Caco-2 (cell line): Measurements from ENCODE around the gene SIRPB2. TPM values are rescaled to one million over a fixed set of nuclear protein-coding genes. Genes with fewer than 3 reads are reported as not detected.

Experiments used
- BruUV-seq: library from RNA; stranded (reverse); fragments of 400-500 nt; replicated peaks from 2 replicates; lab custom pipeline; 2021; lab: Mats Ljungman, UMichigan
- CTCF ChIA-PET: fragments of 300-600 bp; sonication (Branson Sonifier 250); formaldehyde crosslinking; loops from one replicate; lab custom pipeline; 2022; ENCODE audit warnings: antibody characterized with exemption; lab: Charles Lee
- POLR2A ChIA-PET: fragments of 300-600 bp; sonication (Branson Sonifier 250); formaldehyde crosslinking; loops from one replicate; lab custom pipeline; 2022; ENCODE audit warnings: antibody characterized with exemption; lab: Charles Lee
- DNase-seq, 2 experiments: peaks; one replicate each; pipeline versions ENCODE4 v3.0.0 to v3.0.0-alpha.2; 2020 to 2022
- H3K27me3 ChIP-seq: replicated peaks from 2 replicates; pipeline ENCODE4 v1.6.0; 2011; ENCODE audit warnings: low read length; ENCODE audit not compliant: control insufficient read depth, insufficient read depth
- H3K36me3 ChIP-seq: 2 replicates; pipeline ENCODE4 v1.5.1; 2011; ENCODE audit warnings: low read length; ENCODE audit not compliant: control insufficient read depth, insufficient read depth
- H3K4me1 ChIP-seq: fragments of 250-450 bp; sonication (Bioruptor Pico); 2 replicates; pipeline ENCODE4 v1.5.1; 2020; ENCODE audit warnings: mild to moderate bottlenecking
- H3K4me3 ChIP-seq: 2 replicates; pipeline ENCODE4 v1.5.1; 2011; ENCODE audit warnings: low read depth, mild to moderate bottlenecking, control low read depth, low read length
- H3K9me3 ChIP-seq: fragments of 250-450 bp; sonication (Bioruptor Pico); 2 replicates; pipeline ENCODE4 v1.5.1; 2020; ENCODE audit warnings: mild to moderate bottlenecking, moderate library complexity
- H3K27ac Mint-ChIP-seq: one replicate; pipeline ENCODE4 v1.8.0; 2022; ENCODE audit warnings: mixed read lengths; ENCODE audit not compliant: unreplicated experiment
- H3K27me3 Mint-ChIP-seq: one replicate; pipeline ENCODE4 v1.8.0; 2022; ENCODE audit warnings: mixed read lengths; ENCODE audit not compliant: insufficient read depth, unreplicated experiment
- H3K36me3 Mint-ChIP-seq: one replicate; pipeline ENCODE4 v1.8.0; 2022; ENCODE audit warnings: mild to moderate bottlenecking, mixed read lengths; ENCODE audit not compliant: insufficient read depth, unreplicated experiment
- H3K4me1 Mint-ChIP-seq: one replicate; pipeline ENCODE4 v1.8.0; 2022; ENCODE audit warnings: low read depth, mixed read lengths; ENCODE audit not compliant: unreplicated experiment
- H3K4me3 Mint-ChIP-seq: one replicate; pipeline ENCODE4 v1.8.0; 2022; ENCODE audit warnings: mild to moderate bottlenecking, moderate library complexity, mixed read lengths; ENCODE audit not compliant: unreplicated experiment
- H3K9me3 Mint-ChIP-seq: one replicate; pipeline ENCODE4 v1.8.0; 2022; ENCODE audit warnings: mixed read lengths; ENCODE audit not compliant: unreplicated experiment
- CTCF ChIP-seq, 2 experiments: fragments of 200-600 bp in 1 of 2; IDR thresholded peaks; 1 replicate in 1 of 2; 2 replicates in 1 of 2; pipeline versions ENCODE4 v1.5.1 to v1.8.0; 2011 to 2022; ENCODE audit warnings: antibody characterized with exemption in 1 of 2, control low read depth in 1 of 2, inconsistent platforms in 1 of 2, low read depth in 1 of 2, low read length in 1 of 2, mild to moderate bottlenecking in 1 of 2, moderate library complexity in 1 of 2; ENCODE audit not compliant: insufficient read depth in 1 of 2, severe bottlenecking in 1 of 2, unreplicated experiment in 1 of 2
- intact Hi-C: fragments of 100-400 bp; cut with micrococcal nuclease; formaldehyde crosslinking; loops from one replicate; pipeline ENCODE4 v1.10.0; 2022; ENCODE audit not compliant: unreplicated experiment
- total RNA-seq: library from RNA; stranded (reverse); gene quantifications from 2 replicates; pipeline ENCODE4 v1.2.3, GENCODE V29; 2022

SIRPB2 gene
- total RNA-seq, 1 experiment from 2014 or later = not detected

GRCh38 chr20:1434571-1435336 is 56.5 kb downstream of the SIRPB2 start:
- H3K4me3 Mint-ChIP-seq = no peak overlapping the region
- Histone ChIP-seq H3K9me3 (no peaks in the 10 kb centered on the region), H3K4me3 (no peak overlapping the region), H3K27me3 (no peaks in the 10 kb centered on the region), H3K36me3 (no peaks in the 10 kb centered on the region), H3K4me1 (no peaks in the 10 kb centered on the region)
- TF ChIP-seq CTCF (IDR thresholded peaks at IDR 0.05; ENCODE audit: insufficient read depth in 1 of 2, low read depth in 1 of 2, low read length in 1 of 2, severe bottlenecking in 1 of 2, unreplicated experiment in 1 of 2) = no peak
- no peaks in the 10 kb centered on the region for H3K9me3 Mint-ChIP-seq
- DNase-seq = no peak
- POLR2A ChIA-PET = no interaction called here
- CTCF ChIA-PET = interaction anchor here (1.4 kb wide), 1 partner anchor 69 kb away, joined by 4 read pairs; no protein-coding TSS in a partner anchor
- no peaks in the 10 kb centered on the region for H3K4me1 Mint-ChIP-seq
- no TSS peak for BruUV-seq
- intact Hi-C loops = loop anchor here (5.0 kb wide), 1 partner anchor 38 kb away; no protein-coding TSS in a partner anchor
- H3K36me3 Mint-ChIP-seq = peaks cover 6% of the 10 kb centered on the region
- H3K27me3 Mint-ChIP-seq = peaks cover 7% of the 10 kb centered on the region
- H3K27ac Mint-ChIP-seq = no peak overlapping the region

GRCh38 chr20:1431158-1431557 is 60.1 kb downstream of the SIRPB2 start:
- Mint-ChIP-seq H3K27me3 (peaks cover 7% of the 10 kb centered on the region), H3K4me3 (no peak overlapping the region), H3K9me3 (no peaks in the 10 kb centered on the region), H3K27ac (no peak overlapping the region), H3K4me1 (no peaks in the 10 kb centered on the region), H3K36me3 (no peaks in the 10 kb centered on the region)
- H3K9me3 ChIP-seq = no peaks in the 10 kb centered on the region
- DNase-seq = no peak
- BruUV-seq = no TSS peak
- ChIA-PET POLR2A (no interaction called here), CTCF (interaction anchor here (0.6 kb wide), 1 partner anchor 73 kb away, joined by 4 read pairs; no protein-coding TSS in a partner anchor)
- TF ChIP-seq CTCF (IDR thresholded peaks at IDR 0.05; ENCODE audit: insufficient read depth in 1 of 2, low read depth in 1 of 2, low read length in 1 of 2, severe bottlenecking in 1 of 2, unreplicated experiment in 1 of 2) = no peak
- intact Hi-C loops = no loop called here
- H3K27me3 ChIP-seq = no peaks in the 10 kb centered on the region
- no peaks in the 10 kb centered on the region for H3K4me1 ChIP-seq
- H3K4me3 ChIP-seq = no peak overlapping the region
- H3K36me3 ChIP-seq = no peaks in the 10 kb centered on the region

GRCh38 chr20:1430004-1430451 is 61.2 kb downstream of the SIRPB2 start:
- no peaks in the 10 kb centered on the region for H3K9me3 Mint-ChIP-seq
- no peak for TF ChIP-seq CTCF (IDR thresholded peaks at IDR 0.05; ENCODE audit: insufficient read depth in 1 of 2, low read depth in 1 of 2, low read length in 1 of 2, severe bottlenecking in 1 of 2, unreplicated experiment in 1 of 2)
- no peaks in the 10 kb centered on the region for H3K27me3 ChIP-seq
- H3K4me1 Mint-ChIP-seq = no peaks in the 10 kb centered on the region
- DNase-seq = no peak
- H3K9me3 ChIP-seq = no peaks in the 10 kb centered on the region
- intact Hi-C loops = no loop called here
- peaks cover 7% of the 10 kb centered on the region for H3K27me3 Mint-ChIP-seq
- H3K36me3 ChIP-seq = no peaks in the 10 kb centered on the region
- no peaks in the 10 kb centered on the region for H3K4me1 ChIP-seq
- no TSS peak for BruUV-seq
- no peak overlapping the region for H3K27ac Mint-ChIP-seq
- no peak overlapping the region for H3K4me3 ChIP-seq
- ChIA-PET POLR2A (no interaction called here), CTCF (no interaction called here)
- H3K36me3 Mint-ChIP-seq = no peaks in the 10 kb centered on the region
- no peak overlapping the region for H3K4me3 Mint-ChIP-seq
